Activated B cell treated with CpG ODN at 0.5 μM for 24 hours (primary cell): ENCODE data around the gene ZSWIM2. TPM values are rescaled to one million over a fixed set of nuclear protein-coding genes. Genes with fewer than 3 reads are reported as not detected.

Source experiments
- ATAC-seq: fragments of 200-7000 bp; cut with Tn5 transposase; one replicate; pipeline ENCODE4 v1.10.0; 2021; ENCODE audit warnings: low read depth, mild to moderate bottlenecking, moderate library complexity
- CTCF ChIA-PET: fragments of 350-600 bp; sonication (Branson Sonifier 250); formaldehyde crosslinking; loops from one replicate; lab custom pipeline; 2021; ENCODE audit warnings: antibody characterized with exemption; lab: Charles Lee
- POLR2A ChIA-PET: fragments of 350-600 bp; sonication (Branson Sonifier 250); formaldehyde crosslinking; loops from one replicate; lab custom pipeline; 2021; ENCODE audit warnings: antibody characterized with exemption; lab: Charles Lee
- DNase-seq: peaks from one replicate; pipeline ENCODE4 v3.0.0; 2022
- H3K27ac Mint-ChIP-seq: one replicate; pipeline ENCODE4 v1.8.0; 2020; ENCODE audit warnings: mixed read lengths
- H3K27me3 Mint-ChIP-seq: one replicate; pipeline ENCODE4 v1.8.0; 2021; ENCODE audit warnings: mixed read lengths
- H3K36me3 Mint-ChIP-seq: one replicate; pipeline ENCODE4 v1.8.0; 2021; ENCODE audit warnings: low read depth, mixed read lengths
- H3K4me1 Mint-ChIP-seq: one replicate; pipeline ENCODE4 v1.8.0; 2021; ENCODE audit warnings: mixed read lengths
- H3K4me3 Mint-ChIP-seq: one replicate; pipeline ENCODE4 v1.8.0; 2020; ENCODE audit warnings: mild to moderate bottlenecking, mixed read lengths
- H3K9me3 Mint-ChIP-seq: one replicate; pipeline ENCODE4 v1.8.0; 2020; ENCODE audit warnings: mixed read lengths
- CTCF ChIP-seq: fragments of 200-600 bp; IDR thresholded peaks from one replicate; pipeline ENCODE4 v1.8.0; 2022; ENCODE audit warnings: antibody characterized with exemption, mild to moderate bottlenecking
- intact Hi-C: fragments of 100-400 bp; cut with micrococcal nuclease; formaldehyde crosslinking; loops from one replicate; pipeline ENCODE4 v1.15.1; 2024
- total RNA-seq: library from RNA; stranded (reverse); gene quantifications from 2 replicates; pipeline ENCODE4 v1.2.3, GENCODE V29; 2022

Gene ZSWIM2
- total RNA-seq, 1 donor from 2014 or later = not detected

GRCh38 chr2:186882511-186883071 is 33.6 kb upstream of the ZSWIM2 start:
- ChIA-PET CTCF (no interaction called here), POLR2A (no interaction called here)
- no peaks in the 10 kb centered on the region for H3K27me3 Mint-ChIP-seq
- no peaks in the 10 kb centered on the region for H3K4me1 Mint-ChIP-seq
- H3K36me3 Mint-ChIP-seq = no peaks in the 10 kb centered on the region
- H3K9me3 Mint-ChIP-seq = peaks cover 6% of the 10 kb centered on the region
- ATAC-seq (no peak), DNase-seq (no peak)
- no peak for TF ChIP-seq CTCF
- H3K4me3 Mint-ChIP-seq = no peak overlapping the region
- no peak overlapping the region for H3K27ac Mint-ChIP-seq
- intact Hi-C loops = no loop called here

- no peak overlapping the region for H3K27ac Mint-ChIP-seq
Observed at GRCh38 chr2:186881660-186882059, 32.7 kb upstream of the ZSWIM2 start.

GRCh38 chr2:186879312-186879711 is 30.3 kb upstream of the ZSWIM2 start:
- ATAC-seq = no peak
- ChIA-PET POLR2A (no interaction called here), CTCF (no interaction called here)
- no peak for DNase-seq
- H3K4me1 Mint-ChIP-seq = no peaks in the 10 kb centered on the region
- H3K27me3 Mint-ChIP-seq = no peaks in the 10 kb centered on the region
- H3K36me3 Mint-ChIP-seq = no peaks in the 10 kb centered on the region
- peaks cover 10% of the 10 kb centered on the region for H3K9me3 Mint-ChIP-seq
- TF ChIP-seq CTCF = no peak
- no peak overlapping the region for H3K27ac Mint-ChIP-seq
- no peak overlapping the region for H3K4me3 Mint-ChIP-seq
- intact Hi-C loops = no loop called here

More at GRCh38 chr2:186881660-186882059, 32.7 kb upstream of the ZSWIM2 start:
- ChIA-PET POLR2A (no interaction called here), CTCF (no interaction called here)
- no peaks in the 10 kb centered on the region for H3K4me1 Mint-ChIP-seq
- intact Hi-C loops = no loop called here
- peaks cover 10% of the 10 kb centered on the region for H3K9me3 Mint-ChIP-seq
- no peak overlapping the region for H3K4me3 Mint-ChIP-seq
- TF ChIP-seq CTCF = no peak
- H3K36me3 Mint-ChIP-seq = no peaks in the 10 kb centered on the region
- ATAC-seq (no peak), DNase-seq (no peak)
- H3K27me3 Mint-ChIP-seq = no peaks in the 10 kb centered on the region

- CTCF ChIA-PET = no interaction called here
- no peak for ATAC-seq
- H3K27me3 Mint-ChIP-seq = no peaks in the 10 kb centered on the region
- POLR2A ChIA-PET = no interaction called here
- intact Hi-C loops = no loop called here
- no peak for DNase-seq
- peaks cover 5% of the 10 kb centered on the region for H3K9me3 Mint-ChIP-seq
- H3K4me1 Mint-ChIP-seq = no peaks in the 10 kb centered on the region
- no peak for TF ChIP-seq CTCF
- no peaks in the 10 kb centered on the region for H3K36me3 Mint-ChIP-seq
- no peak overlapping the region for H3K27ac Mint-ChIP-seq
- H3K4me3 Mint-ChIP-seq = no peak overlapping the region
Observed at GRCh38 chr2:186874713-186875112, 25.7 kb upstream of the ZSWIM2 start.

GRCh38 chr2:186871881-186872280 is 22.9 kb upstream of the ZSWIM2 start:
- DNase-seq (no peak), ATAC-seq (no peak)
- no peaks in the 10 kb centered on the region for H3K36me3 Mint-ChIP-seq
- H3K4me1 Mint-ChIP-seq = no peaks in the 10 kb centered on the region
- H3K4me3 Mint-ChIP-seq = no peak overlapping the region
- H3K27me3 Mint-ChIP-seq = no peaks in the 10 kb centered on the region
- H3K27ac Mint-ChIP-seq = no peak overlapping the region
- intact Hi-C loops = no loop called here
- CTCF ChIA-PET = no interaction called here
- no peaks in the 10 kb centered on the region for H3K9me3 Mint-ChIP-seq
- POLR2A ChIA-PET = no interaction called here
- TF ChIP-seq CTCF = no peak
